Omental fat pad (tissue), 4 donors: ENCODE results near the gene VEGFC. TPM values are rescaled to one million over a fixed set of nuclear protein-coding genes. Genes with fewer than 3 reads are reported as not detected.

Experiments
- ATAC-seq: fragments of 150-250 bp; one replicate; pipeline ENCODE4 v1.9.1; 2016; ENCODE audit warnings: mild to moderate bottlenecking, moderate library complexity; ENCODE audit not compliant: low FRiP score
- DNase-seq: peaks from one replicate; pipeline ENCODE4 v3.0.0-alpha.2; 2019; ENCODE audit warnings: low spot score
- total RNA-seq, 4 donors: library from RNA; depleted of rRNA; stranded (reverse); fragments of >200 nt; gene quantifications; one replicate each; pipeline ENCODE4 v1.1.0, GENCODE V29; 2016
- TF ChIP-seq, protein P1 (sequence below), 3 donors: fragments of 450-650 bp; IDR thresholded peaks; one replicate each; pipeline ENCODE4 v1.5.1; 2016 to 2017; ENCODE audit warnings: antibody characterized with exemption in 3 of 3, mild to moderate bottlenecking in 3 of 3, moderate library complexity in 2 of 3

Gene VEGFC
- total RNA-seq, 4 donors from 2014 or later: 14.0 to 30.6 (median 28.5) TPM

DNA sequence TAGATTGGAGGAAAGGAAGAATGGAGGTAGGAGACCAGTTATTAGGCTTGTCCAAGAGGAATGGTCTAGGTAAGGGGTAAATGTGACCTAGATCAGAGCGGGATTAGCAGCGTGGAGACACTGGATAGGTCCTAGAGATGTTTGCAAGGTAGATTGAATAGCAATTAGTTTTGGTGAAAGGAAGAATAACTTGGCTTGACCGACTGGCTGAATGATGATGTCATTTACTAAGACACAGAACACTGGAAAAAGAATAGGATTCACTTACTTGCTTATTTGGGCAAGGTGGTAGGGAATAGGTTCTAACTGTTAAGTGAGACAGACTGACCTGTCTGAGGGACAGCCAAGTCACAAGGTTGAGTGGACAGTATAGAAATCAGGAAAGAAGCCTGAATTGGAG lies 71.3 kb downstream of the VEGFC start:
- ATAC-seq: no peak
- DNase-seq: no peak
- TF ChIP-seq, protein P1, sequence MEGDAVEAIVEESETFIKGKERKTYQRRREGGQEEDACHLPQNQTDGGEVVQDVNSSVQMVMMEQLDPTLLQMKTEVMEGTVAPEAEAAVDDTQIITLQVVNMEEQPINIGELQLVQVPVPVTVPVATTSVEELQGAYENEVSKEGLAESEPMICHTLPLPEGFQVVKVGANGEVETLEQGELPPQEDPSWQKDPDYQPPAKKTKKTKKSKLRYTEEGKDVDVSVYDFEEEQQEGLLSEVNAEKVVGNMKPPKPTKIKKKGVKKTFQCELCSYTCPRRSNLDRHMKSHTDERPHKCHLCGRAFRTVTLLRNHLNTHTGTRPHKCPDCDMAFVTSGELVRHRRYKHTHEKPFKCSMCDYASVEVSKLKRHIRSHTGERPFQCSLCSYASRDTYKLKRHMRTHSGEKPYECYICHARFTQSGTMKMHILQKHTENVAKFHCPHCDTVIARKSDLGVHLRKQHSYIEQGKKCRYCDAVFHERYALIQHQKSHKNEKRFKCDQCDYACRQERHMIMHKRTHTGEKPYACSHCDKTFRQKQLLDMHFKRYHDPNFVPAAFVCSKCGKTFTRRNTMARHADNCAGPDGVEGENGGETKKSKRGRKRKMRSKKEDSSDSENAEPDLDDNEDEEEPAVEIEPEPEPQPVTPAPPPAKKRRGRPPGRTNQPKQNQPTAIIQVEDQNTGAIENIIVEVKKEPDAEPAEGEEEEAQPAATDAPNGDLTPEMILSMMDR (IDR thresholded peaks at IDR 0.05): no peak

DNA sequence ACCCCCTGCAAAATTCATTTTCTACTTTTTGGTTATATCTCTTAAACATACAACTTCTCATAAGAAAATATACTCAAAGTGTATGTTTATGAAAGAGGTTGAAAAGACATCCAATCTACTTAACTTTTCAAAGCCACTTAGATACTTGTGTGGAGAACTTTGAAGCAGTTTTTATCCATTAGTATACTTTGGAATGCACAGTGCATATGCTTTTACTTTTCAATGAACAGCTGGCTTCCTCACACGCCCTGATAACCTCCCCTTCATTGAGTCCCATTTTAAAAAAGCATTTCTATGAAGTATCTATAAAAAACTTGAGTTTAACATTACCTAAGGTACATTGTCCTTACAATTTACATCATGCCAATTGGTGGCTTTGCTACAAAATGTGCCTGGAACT lies 73.8 kb downstream of the VEGFC start:
- DNase-seq (no peak), ATAC-seq (no peak)
- TF ChIP-seq, protein P1 (IDR thresholded peaks at IDR 0.05): no peak

DNA sequence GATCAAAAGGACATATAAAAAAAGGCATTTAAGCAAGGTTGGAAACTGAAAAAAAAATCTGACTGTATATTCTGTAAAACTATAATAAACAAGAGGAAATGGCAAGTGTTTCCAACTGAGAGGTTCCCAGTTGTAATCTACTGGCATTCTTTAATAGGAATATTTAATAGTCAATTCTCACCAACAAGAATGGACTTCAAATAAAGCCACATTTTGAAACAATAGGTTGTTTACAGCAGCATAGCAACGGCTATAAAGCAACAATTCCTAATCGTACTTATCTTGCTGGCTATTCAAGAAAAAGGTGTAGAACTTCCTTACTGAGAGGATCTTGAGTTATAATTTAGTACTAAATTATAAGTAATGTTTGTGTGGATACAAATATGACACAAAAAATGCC lies 75.5 kb downstream of the VEGFC start:
- ATAC-seq (no peak), DNase-seq (no peak)
- TF ChIP-seq, protein P1 (IDR thresholded peaks at IDR 0.05): no peak

DNA sequence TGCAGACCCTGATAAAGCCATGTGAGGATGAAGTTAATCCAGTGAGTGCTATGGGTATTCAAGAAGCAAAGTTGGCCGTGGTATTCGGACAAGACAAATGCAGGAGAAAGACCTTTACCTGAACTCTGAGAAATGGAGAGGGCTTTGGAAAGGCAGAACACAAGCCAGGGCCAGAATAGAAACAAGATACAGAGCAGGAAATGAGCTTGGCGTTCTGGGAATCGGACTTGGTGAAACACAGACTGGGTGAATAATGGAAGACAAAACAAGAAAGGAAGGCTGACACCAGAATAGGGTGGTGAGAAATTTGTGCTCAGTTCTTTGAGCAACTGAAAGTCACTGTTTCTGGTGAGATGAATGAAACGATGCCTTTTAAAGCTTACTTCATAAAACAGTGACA lies 83.3 kb downstream of the VEGFC start:
- TF ChIP-seq, protein P1 (IDR thresholded peaks at IDR 0.05): no peak
- DNase-seq (no peak), ATAC-seq (no peak)

DNA sequence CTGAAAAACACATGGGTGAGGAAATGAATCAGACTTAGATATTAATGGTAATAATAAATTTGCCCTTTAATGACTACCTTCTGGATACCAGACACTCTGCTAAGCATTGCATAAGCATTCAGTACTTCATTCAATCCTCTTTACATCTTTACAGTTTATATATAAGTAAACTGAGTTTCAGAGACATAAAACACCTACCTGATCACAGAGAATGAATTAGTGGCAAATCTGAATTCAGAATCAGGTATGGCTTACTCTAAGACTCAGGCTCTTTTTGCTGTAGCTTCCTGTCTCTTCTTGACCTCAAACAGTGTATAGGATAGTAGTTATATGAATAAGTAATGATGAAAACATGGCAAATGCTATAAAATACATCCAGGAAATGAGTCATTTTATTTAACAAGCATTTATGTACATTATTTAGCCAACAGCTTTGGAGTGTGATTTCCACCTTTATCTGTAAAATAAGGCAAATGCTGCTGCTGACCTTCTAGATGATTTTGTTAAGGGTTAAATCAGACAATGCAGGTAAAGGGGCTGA lies 83.9 kb downstream of the VEGFC start:
- DNase-seq (no peak), ATAC-seq (no peak)
- TF ChIP-seq, protein P1 (IDR thresholded peaks at IDR 0.05): no peak

DNA sequence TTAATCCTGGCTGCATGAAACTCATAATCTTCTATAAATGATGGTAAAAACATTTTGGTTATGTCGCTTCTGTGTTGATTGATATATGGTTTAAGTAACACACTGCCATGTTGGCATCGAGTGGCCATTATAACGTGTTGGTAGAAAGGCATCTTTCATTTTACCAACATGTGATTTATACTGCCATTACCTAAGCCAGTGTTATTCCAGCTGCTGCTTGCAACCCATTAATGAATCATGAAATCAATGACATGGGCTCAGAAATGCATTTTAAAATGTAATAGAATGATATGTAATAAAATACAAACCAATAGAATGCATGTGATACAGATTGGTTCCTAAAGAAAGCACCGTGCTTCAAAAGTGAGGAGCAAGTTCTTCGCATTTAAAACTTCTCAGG lies 102.0 kb downstream of the VEGFC start:
- TF ChIP-seq, protein P1 (IDR thresholded peaks at IDR 0.05): no peak
- ATAC-seq (no peak), DNase-seq (no peak)

DNA sequence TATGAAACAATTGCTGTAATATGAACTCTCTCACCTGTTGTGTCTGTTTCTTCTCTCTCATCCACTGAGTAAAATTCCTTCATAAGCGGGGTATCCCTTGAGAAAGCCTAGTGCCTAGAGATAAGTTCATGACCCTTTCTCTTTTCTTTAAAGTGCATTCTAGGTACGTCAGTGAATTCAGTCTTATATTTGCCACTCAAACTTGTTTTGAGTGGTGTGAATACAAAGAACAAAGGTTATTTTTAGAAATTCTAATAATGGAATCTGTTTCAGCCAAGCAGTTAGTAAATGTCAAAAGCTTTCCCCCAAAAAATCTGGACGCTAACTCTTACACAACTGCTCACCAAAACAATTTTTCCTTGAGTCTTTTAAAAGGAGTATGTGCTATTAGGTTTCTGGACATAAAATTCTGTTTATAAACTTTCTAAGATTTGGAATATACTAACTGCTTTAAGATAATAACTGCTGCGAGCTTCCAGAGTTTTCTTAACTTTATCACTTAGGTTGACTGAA lies 112.0 kb downstream of the VEGFC start:
- DNase-seq (no peak), ATAC-seq (no peak)
- TF ChIP-seq, protein P1 (IDR thresholded peaks at IDR 0.05): no peak
